WERI-Rb-1 (cell line): ENCODE results near the gene REXO1.
"Not testable (repeated sequence)": the region's sequence is repeated elsewhere in the genome, so short reads cannot be mapped to it uniquely, and the experiment has no call there.

Experiments used
- DNase-seq: peaks from one replicate; pipeline ENCODE4 v3.0.0-alpha.2; 2020
- H3K27ac ChIP-seq: fragments of 250-450 bp; sonication (Bioruptor Pico); 2 replicates; pipeline ENCODE4 v1.5.1; 2020; ENCODE audit warnings: mild to moderate bottlenecking, moderate library complexity
- H3K27me3 ChIP-seq: fragments of 250-450 bp; sonication (Bioruptor Pico); 2 replicates; pipeline ENCODE4 v1.5.1; 2021; ENCODE audit warnings: mild to moderate bottlenecking, low read depth, moderate library complexity; ENCODE audit not compliant: insufficient read depth, severe bottlenecking
- H3K36me3 ChIP-seq: fragments of 250-450 bp; sonication (Bioruptor Pico); 2 replicates; pipeline ENCODE4 v1.5.1; 2020; ENCODE audit warnings: mild to moderate bottlenecking, moderate library complexity
- H3K4me3 ChIP-seq: 2 replicates; pipeline ENCODE4 v1.5.1; 2011; ENCODE audit warnings: low read depth, mild to moderate bottlenecking, control low read depth, low read length
- H3K9me3 ChIP-seq: fragments of 250-450 bp; sonication (Bioruptor Pico); 2 replicates; pipeline ENCODE4 v1.5.1; 2021; ENCODE audit warnings: mild to moderate bottlenecking, moderate library complexity; ENCODE audit not compliant: severe bottlenecking
- CTCF ChIP-seq: IDR thresholded peaks from 2 replicates; pipeline ENCODE4 v1.5.1; 2011; ENCODE audit warnings: low read depth, mild to moderate bottlenecking, control low read depth, inconsistent platforms, low read length

REXO1 gene

GRCh38 chr19:1884719-1885334 lies 36.5 kb upstream of the REXO1 start:
- Histone ChIP-seq H3K27ac (peak overlapping the region; percentile 46; the same call in 1 of the 2 replicates), H3K9me3 (no peaks in the 10 kb centered on the region), H3K4me3 (peak overlapping the region; percentile 80), H3K36me3 (no peaks in the 10 kb centered on the region), H3K27me3 (no peaks in the 10 kb centered on the region)
- no peak for DNase-seq
- TF ChIP-seq CTCF: no peak

- Histone ChIP-seq H3K4me3 (peak overlapping the region; percentile 80), H3K27me3 (no peaks in the 10 kb centered on the region), H3K9me3 (no peaks in the 10 kb centered on the region), H3K27ac (no peak overlapping the region; the same call in 1 of the 2 replicates), H3K36me3 (no peaks in the 10 kb centered on the region)
- DNase-seq: no peak
- TF ChIP-seq CTCF: no peak
These were observed 36.0 kb upstream of the REXO1 start for GRCh38 chr19:1884291-1884718.

GRCh38 chr19:1883784-1884183 lies 35.5 kb upstream of the REXO1 start:
- Histone ChIP-seq H3K27me3 (no peaks in the 10 kb centered on the region), H3K9me3 (no peaks in the 10 kb centered on the region), H3K36me3 (no peaks in the 10 kb centered on the region), H3K27ac (no peak overlapping the region), H3K4me3 (no peak overlapping the region)
- no peak for TF ChIP-seq CTCF
- no peak for DNase-seq

- no peak overlapping the region for H3K4me3 ChIP-seq
- H3K27ac ChIP-seq: no peak overlapping the region
- H3K9me3 ChIP-seq: no peaks in the 10 kb centered on the region
- DNase-seq: no peak
- H3K27me3 ChIP-seq: no peaks in the 10 kb centered on the region
- TF ChIP-seq CTCF: no peak
- H3K36me3 ChIP-seq: no peaks in the 10 kb centered on the region
These were observed 34.8 kb upstream of the REXO1 start for GRCh38 chr19:1882786-1883692.

- H3K27ac ChIP-seq: no peak overlapping the region
These were observed 34.0 kb upstream of the REXO1 start for GRCh38 chr19:1882089-1882785.

GRCh38 chr19:1881393-1882088 lies 33.3 kb upstream of the REXO1 start:
- not testable (repeated sequence) for H3K27me3 ChIP-seq, H3K4me3 ChIP-seq, H3K9me3 ChIP-seq, H3K36me3 ChIP-seq, DNase-seq, H3K27ac ChIP-seq

More at GRCh38 chr19:1882089-1882785, 34.0 kb upstream of the REXO1 start:
- DNase-seq: no peak
- H3K9me3 ChIP-seq: no peaks in the 10 kb centered on the region
- H3K4me3 ChIP-seq: no peak overlapping the region
- H3K36me3 ChIP-seq: no peaks in the 10 kb centered on the region
- H3K27me3 ChIP-seq: no peaks in the 10 kb centered on the region
- no peak for TF ChIP-seq CTCF
